Aorta (tissue), 5 donors: ENCODE data around the gene LAMTOR3. TPM values are rescaled to one million over a fixed set of nuclear protein-coding genes. Genes with fewer than 3 reads are reported as not detected.

Experiments used
- ATAC-seq: fragments of 200-7000 bp; cut with Tn5 transposase; one replicate; pipeline ENCODE4 v1.9.1; 2022; ENCODE audit warnings: moderate library complexity; ENCODE audit not compliant: low FRiP score
- DNase-seq, 2 donors: peaks; one replicate each; pipeline ENCODE4 v3.0.0-alpha.2; 2020
- H3K27ac ChIP-seq, 2 donors: one replicate each; pipeline ENCODE4 v1.5.1; 2013; ENCODE audit warnings: low read length in 2 of 2, mild to moderate bottlenecking in 2 of 2, moderate library complexity in 2 of 2, control low read depth in 1 of 2, inconsistent platforms in 1 of 2, low read depth in 1 of 2
- H3K27me3 ChIP-seq, 2 donors: one replicate each; pipeline ENCODE4 v1.6.1; 2013; ENCODE audit warnings: control low read depth in 1 of 2, low read length in 1 of 2, mild to moderate bottlenecking in 1 of 2, moderate library complexity in 1 of 2; ENCODE audit not compliant: insufficient read depth in 2 of 2, control insufficient read depth in 1 of 2
- H3K36me3 ChIP-seq, 2 donors: one replicate each; pipeline ENCODE4 v1.6.1; 2013; ENCODE audit warnings: control low read depth in 1 of 2, low read length in 1 of 2, mild to moderate bottlenecking in 1 of 2; ENCODE audit not compliant: insufficient read depth in 2 of 2, control insufficient read depth in 1 of 2
- H3K4me1 ChIP-seq, 2 donors: one replicate each; pipeline ENCODE4 v1.6.1; 2013; ENCODE audit warnings: low read length in 2 of 2, control low read depth in 1 of 2, mild to moderate bottlenecking in 1 of 2, moderate library complexity in 1 of 2; ENCODE audit not compliant: insufficient read depth in 2 of 2, control insufficient read depth in 1 of 2
- H3K4me3 ChIP-seq, 2 donors: one replicate each; pipeline ENCODE4 v1.5.1; 2013; ENCODE audit warnings: low read length in 2 of 2, control low read depth in 1 of 2, mild to moderate bottlenecking in 1 of 2
- H3K9me3 ChIP-seq: one replicate; pipeline ENCODE4 v1.6.1; 2013; ENCODE audit warnings: mild to moderate bottlenecking, low read length; ENCODE audit not compliant: control insufficient read depth
- WGBS, 2 donors: extraction: QIAGEN DNeasy Blood & Tissue Kit; methylation state at CpG; one replicate each; pipeline ENCODE4 v1.1.7; 2013; 5-methylcytosine and 5-hydroxymethylcytosine counted together
- intact Hi-C, 2 donors: fragments of 100-400 bp; cut with DNase I; formaldehyde crosslinking; loops; one replicate each; pipeline versions ENCODE4 v1.14.2 to v1.15.0; 2022
- polyA plus RNA-seq, 2 donors: library from polyadenylated mRNA; stranded (reverse); fragments of 200-250 nt; gene quantifications; one replicate each; pipeline ENCODE4 v1.2.3, GENCODE V29; 2013
- total RNA-seq, 2 donors: library from RNA; stranded (reverse); fragmentation: NEBNext Ultra II Directional; extraction: Animal tissue kit (Norgen Biotek cat#: 25700); gene quantifications; one replicate each; pipeline ENCODE4 v1.2.1, GENCODE V29; 2021
- donor health status: healthy with polysubstance abuse.
- donor health status: Bipolar disorder and iron deficiency.
- donor health status: DM: no; HTN: no; CAD: no.
- donor health status: DM: no; HTN: no; CAD: no.
- donor health status: DM: yes; HTN: yes; CAD: no.

LAMTOR3 gene
- total and polyA plus RNA-seq, 4 donors: 31.1 to 53.1 (median 34.2) TPM

DNA sequence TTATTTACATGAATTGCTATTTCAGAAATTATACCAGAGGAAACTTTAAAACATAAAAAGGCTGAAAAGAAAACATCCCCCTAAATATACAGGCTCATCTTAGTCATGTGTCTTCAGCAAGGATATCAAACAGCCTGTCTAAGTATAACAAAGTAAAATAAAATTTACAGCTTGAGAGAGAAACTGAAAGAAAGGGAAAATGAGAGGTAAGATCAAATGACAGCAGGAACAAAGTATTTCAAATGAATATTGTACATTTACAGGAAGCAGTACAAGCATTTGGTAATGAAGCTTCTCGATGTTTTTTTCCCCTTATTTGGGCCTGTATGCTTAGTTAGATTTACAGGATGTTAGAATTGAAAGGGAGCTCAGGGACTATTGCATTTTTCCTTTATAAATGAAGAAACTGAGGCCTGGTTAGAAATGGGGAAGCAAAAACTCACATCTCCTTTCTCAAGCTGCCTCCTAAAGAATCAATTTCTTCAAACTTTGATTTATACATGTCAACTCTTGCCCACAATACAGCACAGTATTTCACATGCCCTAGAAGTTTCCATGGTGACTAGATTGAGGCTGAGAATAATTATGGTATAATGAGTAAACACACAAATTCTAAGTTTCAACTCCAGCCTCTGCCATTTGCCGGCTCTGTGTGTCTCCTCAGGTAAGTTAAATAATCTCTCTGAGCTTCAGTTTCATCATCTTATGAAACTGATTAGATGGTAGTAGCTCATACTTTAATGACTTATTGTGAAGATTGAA, 48.3 kb downstream of the LAMTOR3 start:
- intact Hi-C loops: no loop called here
- DNase-seq: no peak
- Histone ChIP-seq H3K9me3 (no peaks in the 10 kb centered on the region), H3K36me3 (no peaks in the 10 kb centered on the region), H3K27ac (no peak overlapping the region), H3K4me1 (peaks cover 0 to 3% of the 10 kb centered on the region in 2 donors), H3K4me3 (no peak overlapping the region), H3K27me3 (no peaks in the 10 kb centered on the region)
- WGBS, 2 donors: 71 to 72% methylated on average over 2 of the region's 2 CpGs
- ATAC-seq: no peak

DNA sequence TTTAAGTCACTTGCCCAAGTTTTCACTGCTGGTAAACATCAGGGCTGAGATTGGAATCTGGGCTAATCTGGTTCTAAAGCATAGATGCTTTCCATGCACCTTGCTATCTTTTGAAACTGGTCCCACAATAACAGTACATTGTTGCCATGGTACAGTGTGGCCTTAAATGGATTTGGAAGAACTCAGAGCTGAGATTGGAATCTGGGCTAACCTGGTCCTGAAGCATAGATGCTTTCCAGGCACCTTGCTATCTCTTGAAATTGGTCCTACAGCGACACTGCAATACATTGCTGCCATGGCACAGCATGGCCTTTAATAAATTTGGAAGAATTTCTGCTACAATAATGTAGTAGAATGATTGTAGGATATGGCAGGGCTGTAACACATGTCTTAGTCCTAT, 49.0 kb downstream of the LAMTOR3 start:
- no peak for DNase-seq
- Histone ChIP-seq H3K9me3 (no peaks in the 10 kb centered on the region), H3K27ac (peak overlapping the region in 1 of 2 donors; percentile 44), H3K27me3 (no peaks in the 10 kb centered on the region), H3K36me3 (no peaks in the 10 kb centered on the region), H3K4me3 (no peak overlapping the region), H3K4me1 (peaks cover 0 to 3% of the 10 kb centered on the region in 2 donors)
- intact Hi-C loops: no loop called here
- 34 to 44% methylated on average over 1 of the region's 1 CpG for WGBS, 2 donors
- no peak for ATAC-seq

DNA sequence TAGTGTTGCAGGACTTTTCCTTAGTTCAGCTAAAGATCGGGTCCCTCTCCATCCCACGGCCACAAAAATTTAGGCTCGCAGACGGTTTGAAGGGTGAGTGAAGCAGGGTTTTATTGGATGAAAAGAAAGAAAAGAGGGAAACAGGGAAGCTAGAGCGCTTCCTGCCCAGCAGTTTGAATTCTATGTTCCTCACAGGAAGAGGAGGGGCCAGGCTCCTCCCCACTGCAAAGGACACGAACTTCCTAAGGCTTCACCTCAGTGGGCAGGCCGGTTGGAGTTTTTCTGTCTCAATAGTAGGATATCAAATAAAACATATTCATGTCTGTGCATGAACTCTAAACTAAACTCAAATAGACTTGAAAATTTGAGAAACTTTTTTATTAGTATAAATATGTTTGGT, 50.2 kb downstream of the LAMTOR3 start:
- Histone ChIP-seq H3K27me3 (no peaks in the 10 kb centered on the region), H3K36me3 (no peaks in the 10 kb centered on the region), H3K9me3 (no peaks in the 10 kb centered on the region), H3K27ac (no peak overlapping the region), H3K4me1 (peaks cover 0 to 3% of the 10 kb centered on the region in 2 donors), H3K4me3 (no peak overlapping the region)
- ATAC-seq (no peak), DNase-seq (no peak)
- intact Hi-C loops: no loop called here
- 85% methylated on average over 7 of the region's 7 CpGs for WGBS, 2 donors

DNA sequence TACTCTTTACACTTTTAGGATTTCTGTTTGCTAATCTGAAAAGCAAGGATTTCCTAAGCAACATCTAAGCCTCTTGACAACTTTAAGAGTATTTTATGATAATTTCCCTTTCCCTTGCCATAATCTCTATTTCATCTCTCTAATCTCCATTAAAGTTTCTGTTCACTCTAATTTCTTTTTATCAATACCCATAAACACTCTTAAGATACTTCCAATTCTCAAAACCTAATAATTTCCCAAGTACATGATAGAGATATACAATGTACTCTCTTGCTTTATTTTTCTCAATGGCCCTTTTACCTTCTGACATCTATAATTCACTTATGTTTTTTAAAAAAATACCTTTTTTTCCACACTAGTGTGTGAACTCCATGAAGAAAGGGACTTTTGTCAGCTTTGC, 50.8 kb downstream of the LAMTOR3 start:
- Histone ChIP-seq H3K4me3 (no peak overlapping the region), H3K4me1 (peaks cover 0 to 3% of the 10 kb centered on the region in 2 donors), H3K9me3 (no peaks in the 10 kb centered on the region), H3K27ac (no peak overlapping the region), H3K27me3 (no peaks in the 10 kb centered on the region), H3K36me3 (no peaks in the 10 kb centered on the region)
- intact Hi-C loops: no loop called here
- DNase-seq (no peak), ATAC-seq (no peak)

DNA sequence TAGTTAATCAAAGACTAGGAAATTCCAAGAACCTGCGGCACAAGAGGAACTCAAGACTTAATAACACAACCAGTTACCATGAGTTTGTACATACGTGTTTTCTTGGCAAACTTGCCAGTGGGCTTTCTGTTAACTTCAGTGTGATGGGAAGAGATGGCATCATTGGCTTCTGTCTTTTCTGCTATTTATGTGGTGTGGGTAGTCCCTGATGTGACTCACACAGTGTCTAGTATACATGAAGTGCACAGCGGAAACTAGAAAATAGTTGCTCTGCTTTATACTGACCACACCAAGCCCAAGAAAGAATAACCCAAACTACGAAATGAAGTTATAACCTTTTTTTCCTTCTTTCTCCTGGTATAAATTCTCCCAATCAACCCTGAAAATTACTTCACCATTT, 53.1 kb downstream of the LAMTOR3 start:
- intact Hi-C loops: no loop called here
- no peaks in the 10 kb centered on the region for H3K27me3 ChIP-seq
- no peak for DNase-seq
- WGBS, 2 donors: 93 to 96% methylated on average over 4 of the region's 4 CpGs
- no peaks in the 10 kb centered on the region for H3K36me3 ChIP-seq
- no peak overlapping the region for H3K27ac ChIP-seq
- ATAC-seq: no peak
- peaks cover 0 to 3% of the 10 kb centered on the region in 2 donors for H3K4me1 ChIP-seq
- no peak overlapping the region for H3K4me3 ChIP-seq
- no peaks in the 10 kb centered on the region for H3K9me3 ChIP-seq

DNA sequence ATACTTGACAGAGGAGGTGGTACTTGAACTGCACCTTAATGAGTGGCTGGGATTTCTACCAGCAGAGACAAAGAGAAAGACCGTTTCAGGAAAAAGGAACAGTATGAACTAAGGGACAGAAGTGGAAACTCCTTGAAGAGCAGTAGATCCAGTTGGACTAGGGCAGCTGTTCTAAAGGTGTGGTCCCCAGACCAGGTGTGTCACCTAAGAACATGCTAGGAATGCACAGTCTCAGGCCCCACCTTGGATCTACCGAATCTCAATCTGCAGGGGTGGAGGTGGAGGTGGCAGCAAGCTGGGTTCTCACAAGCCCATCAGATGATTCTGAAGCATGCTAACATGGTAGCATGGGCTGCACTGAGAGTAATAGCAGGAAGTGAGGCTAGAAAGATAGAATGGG, 55.3 kb downstream of the LAMTOR3 start:
- H3K4me1 ChIP-seq: no peaks in the 10 kb centered on the region
- DNase-seq: no peak
- intact Hi-C loops: no loop called here
- no peaks in the 10 kb centered on the region for H3K27me3 ChIP-seq
- no peak overlapping the region for H3K4me3 ChIP-seq
- no peak for ATAC-seq
- H3K27ac ChIP-seq: no peak overlapping the region
- H3K36me3 ChIP-seq: no peaks in the 10 kb centered on the region
- H3K9me3 ChIP-seq: no peaks in the 10 kb centered on the region
- WGBS, 2 donors: 69 to 89% methylated on average over 2 of the region's 2 CpGs

DNA sequence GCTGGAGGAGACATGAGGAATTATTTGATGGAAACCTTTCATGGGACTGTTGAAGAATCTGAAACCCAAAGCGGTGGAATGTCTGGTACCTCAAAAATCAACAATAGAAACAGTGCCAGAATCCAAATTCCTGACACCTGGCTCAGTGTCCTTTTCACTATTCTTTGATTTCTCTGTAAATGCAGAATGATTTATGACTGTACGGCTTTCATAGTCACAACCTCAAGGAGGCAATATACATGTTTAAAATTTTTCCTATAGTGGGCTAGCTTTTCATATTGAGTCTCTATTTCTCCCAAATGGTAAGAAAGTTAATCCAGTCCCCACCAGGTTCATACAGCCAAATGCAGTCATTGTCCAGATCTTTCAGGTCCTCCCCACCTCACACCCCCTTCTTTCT, 58.3 kb downstream of the LAMTOR3 start:
- 49 to 66% methylated on average over 2 of the region's 2 CpGs for WGBS, 2 donors
- intact Hi-C loops: loop anchor here in 1 of 2 donors (1.0 kb wide), 1 partner anchor 19 kb away; no protein-coding TSS in a partner anchor
- ATAC-seq: no peak

DNA sequence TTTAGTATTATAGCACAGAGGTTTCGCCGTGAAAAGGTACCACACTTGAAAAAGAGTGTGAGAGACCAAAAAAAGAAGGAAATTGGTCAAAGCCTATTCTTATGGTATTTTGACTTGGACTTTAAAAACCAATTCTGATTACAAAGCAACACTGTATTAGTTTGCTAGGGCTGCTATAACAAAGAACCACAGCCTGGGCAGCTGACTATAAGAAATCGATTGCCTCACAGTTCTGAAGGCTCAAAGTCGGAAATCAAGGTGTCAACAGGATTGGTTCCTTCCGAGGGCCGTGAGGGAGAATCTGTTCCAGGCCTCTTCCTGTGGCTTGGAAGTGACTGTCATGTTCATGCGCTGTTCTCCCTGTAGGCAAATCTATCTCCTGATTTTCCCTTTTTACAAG, 59.7 kb downstream of the LAMTOR3 start:
- no peak overlapping the region for H3K4me3 ChIP-seq
- H3K36me3 ChIP-seq: no peaks in the 10 kb centered on the region
- no peak for DNase-seq
- 98% methylated on average over 7 of the region's 7 CpGs for WGBS, 2 donors
- H3K27me3 ChIP-seq: no peaks in the 10 kb centered on the region
- peaks cover 0 to 2% of the 10 kb centered on the region in 2 donors for H3K4me1 ChIP-seq
- H3K27ac ChIP-seq: no peak overlapping the region
- intact Hi-C loops: no loop called here
- H3K9me3 ChIP-seq: no peaks in the 10 kb centered on the region
- ATAC-seq: no peak

More for the DNA sequence above, 58.3 kb downstream of the LAMTOR3 start:
- Histone ChIP-seq H3K27ac (no peak overlapping the region), H3K36me3 (no peaks in the 10 kb centered on the region), H3K27me3 (no peaks in the 10 kb centered on the region), H3K4me1 (peaks cover 0 to 2% of the 10 kb centered on the region in 2 donors), H3K4me3 (no peak overlapping the region), H3K9me3 (no peaks in the 10 kb centered on the region)
- no peak for DNase-seq

DNA sequence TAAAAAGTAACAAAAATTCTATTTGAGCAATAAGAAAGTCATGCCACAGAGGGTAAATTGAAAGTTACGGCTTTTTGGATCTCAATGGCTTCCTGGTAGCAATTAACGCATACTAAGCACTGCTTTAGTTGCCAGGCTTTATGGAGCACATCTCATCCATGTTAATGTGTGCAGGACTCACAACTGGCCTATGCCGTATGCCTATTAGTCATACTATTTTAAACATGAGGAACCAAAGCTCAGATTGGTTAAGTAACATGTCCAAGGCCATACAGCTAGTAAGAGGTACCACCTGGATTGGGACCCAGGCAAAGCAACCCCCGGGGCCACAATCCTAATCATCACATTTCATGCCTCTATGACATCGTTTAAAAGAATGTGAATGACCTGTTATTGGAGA, 60.5 kb downstream of the LAMTOR3 start:
- no peaks in the 10 kb centered on the region for H3K9me3 ChIP-seq
- H3K27me3 ChIP-seq: no peaks in the 10 kb centered on the region
- intact Hi-C loops: no loop called here
- WGBS, 2 donors: 47 to 61% methylated on average over 5 of the region's 5 CpGs
- ATAC-seq: no peak
- peaks cover 0 to 2% of the 10 kb centered on the region in 2 donors for H3K4me1 ChIP-seq
- no peak for DNase-seq
- H3K36me3 ChIP-seq: no peaks in the 10 kb centered on the region
- H3K4me3 ChIP-seq: no peak overlapping the region
- no peak overlapping the region for H3K27ac ChIP-seq
